Measurements from ENCODE around the gene GRIA1.

GRIA1 gene

GRCh38 chr5:153659039-153659736, 168.7 kb downstream of the GRIA1 start:
- no peak for TF ChIP-seq TCF12 (IDR thresholded peaks at IDR 0.05; ENCODE audit: low read depth)
- TF ChIP-seq USF1 (IDR thresholded peaks at IDR 0.05) = no peak
- no peak for TF ChIP-seq TAF1 (IDR thresholded peaks at IDR 0.05; ENCODE audit: low read depth)
- no peak for TF ChIP-seq CEBPB (IDR thresholded peaks at IDR 0.05)
- TF ChIP-seq, protein P1, sequence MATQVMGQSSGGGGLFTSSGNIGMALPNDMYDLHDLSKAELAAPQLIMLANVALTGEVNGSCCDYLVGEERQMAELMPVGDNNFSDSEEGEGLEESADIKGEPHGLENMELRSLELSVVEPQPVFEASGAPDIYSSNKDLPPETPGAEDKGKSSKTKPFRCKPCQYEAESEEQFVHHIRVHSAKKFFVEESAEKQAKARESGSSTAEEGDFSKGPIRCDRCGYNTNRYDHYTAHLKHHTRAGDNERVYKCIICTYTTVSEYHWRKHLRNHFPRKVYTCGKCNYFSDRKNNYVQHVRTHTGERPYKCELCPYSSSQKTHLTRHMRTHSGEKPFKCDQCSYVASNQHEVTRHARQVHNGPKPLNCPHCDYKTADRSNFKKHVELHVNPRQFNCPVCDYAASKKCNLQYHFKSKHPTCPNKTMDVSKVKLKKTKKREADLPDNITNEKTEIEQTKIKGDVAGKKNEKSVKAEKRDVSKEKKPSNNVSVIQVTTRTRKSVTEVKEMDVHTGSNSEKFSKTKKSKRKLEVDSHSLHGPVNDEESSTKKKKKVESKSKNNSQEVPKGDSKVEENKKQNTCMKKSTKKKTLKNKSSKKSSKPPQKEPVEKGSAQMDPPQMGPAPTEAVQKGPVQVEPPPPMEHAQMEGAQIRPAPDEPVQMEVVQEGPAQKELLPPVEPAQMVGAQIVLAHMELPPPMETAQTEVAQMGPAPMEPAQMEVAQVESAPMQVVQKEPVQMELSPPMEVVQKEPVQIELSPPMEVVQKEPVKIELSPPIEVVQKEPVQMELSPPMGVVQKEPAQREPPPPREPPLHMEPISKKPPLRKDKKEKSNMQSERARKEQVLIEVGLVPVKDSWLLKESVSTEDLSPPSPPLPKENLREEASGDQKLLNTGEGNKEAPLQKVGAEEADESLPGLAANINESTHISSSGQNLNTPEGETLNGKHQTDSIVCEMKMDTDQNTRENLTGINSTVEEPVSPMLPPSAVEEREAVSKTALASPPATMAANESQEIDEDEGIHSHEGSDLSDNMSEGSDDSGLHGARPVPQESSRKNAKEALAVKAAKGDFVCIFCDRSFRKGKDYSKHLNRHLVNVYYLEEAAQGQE (IDR thresholded peaks at IDR 0.05; ENCODE audit: low read depth) = no peak
- no peak for TF ChIP-seq ZBTB7A (IDR thresholded peaks at IDR 0.05; ENCODE audit: low read depth)
- no peak for TF ChIP-seq MAX (IDR thresholded peaks at IDR 0.05)
- no peak for TF ChIP-seq RAD21 (IDR thresholded peaks at IDR 0.05; ENCODE audit: low read depth)
- TF ChIP-seq CREB1 (IDR thresholded peaks at IDR 0.05; ENCODE audit: low read depth) = no peak
- TF ChIP-seq NFIC (IDR thresholded peaks at IDR 0.05) = no peak
- TF ChIP-seq EGR1 (IDR thresholded peaks at IDR 0.05) = no peak
- TF ChIP-seq YY1 (IDR thresholded peaks at IDR 0.05; ENCODE audit: low read depth) = no peak
- TF ChIP-seq FOXM1 (IDR thresholded peaks at IDR 0.05; ENCODE audit: borderline replicate concordance, low read depth) = no peak
- TF ChIP-seq EP300 (IDR thresholded peaks at IDR 0.05; ENCODE audit: borderline replicate concordance) = no peak

GRCh38 chr5:153660919-153661318, 170.4 kb downstream of the GRIA1 start:
- TF ChIP-seq NFIC (IDR thresholded peaks at IDR 0.05) (no peak), FOXM1 (IDR thresholded peaks at IDR 0.05; ENCODE audit: borderline replicate concordance, low read depth) (no peak), EP300 (IDR thresholded peaks at IDR 0.05; ENCODE audit: borderline replicate concordance) (no peak)

DNA sequence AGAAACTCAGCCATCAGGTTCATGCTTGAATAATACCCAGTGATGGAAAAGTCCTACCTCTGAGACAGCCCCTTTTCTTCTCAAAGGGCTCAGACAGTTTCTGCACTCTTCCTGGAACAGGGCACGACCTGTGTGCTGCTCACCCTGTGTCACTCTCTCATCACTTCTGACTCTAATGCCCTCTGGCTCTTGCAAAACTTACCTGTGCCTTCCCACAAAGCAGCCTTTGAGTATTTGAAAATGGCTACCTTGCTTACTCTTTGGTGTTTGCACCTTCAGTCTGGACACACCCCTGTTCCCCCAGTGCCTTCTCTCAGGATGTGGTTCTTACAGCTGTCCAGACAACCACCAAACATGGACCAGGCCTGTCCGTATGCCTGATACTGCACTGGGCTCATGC, 171.4 kb downstream of the GRIA1 start:
- TF ChIP-seq TEAD4 (IDR thresholded peaks at IDR 0.05) = no peak
- no peak for TF ChIP-seq FOXM1 (IDR thresholded peaks at IDR 0.05; ENCODE audit: borderline replicate concordance, low read depth)

DNA sequence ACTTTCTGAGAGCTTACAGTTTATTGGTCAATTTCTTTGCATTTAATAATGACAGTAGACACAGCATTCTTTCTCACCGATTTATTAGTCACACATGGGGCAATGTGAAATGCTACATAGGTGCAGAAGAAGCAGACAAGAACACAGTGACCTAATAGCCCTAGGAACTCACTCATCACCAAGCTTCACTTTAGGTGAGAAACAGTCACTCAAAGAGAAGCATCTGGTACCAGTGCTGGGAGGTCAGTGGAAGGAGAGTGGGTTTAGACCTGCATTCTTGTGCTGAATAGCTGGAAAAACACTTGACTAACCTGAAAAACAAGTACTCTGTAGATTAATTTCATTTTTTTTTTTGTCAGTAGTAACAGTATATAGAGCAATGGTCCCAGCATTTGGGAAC, 179.6 kb downstream of the GRIA1 start:
- TF ChIP-seq RAD21 (IDR thresholded peaks at IDR 0.05; ENCODE audit: low read depth) = no peak
- TF ChIP-seq EP300 (IDR thresholded peaks at IDR 0.05; ENCODE audit: borderline replicate concordance) = no peak
- TF ChIP-seq EGR1 (IDR thresholded peaks at IDR 0.05) = no peak
- TF ChIP-seq, protein P1 (IDR thresholded peaks at IDR 0.05; ENCODE audit: low read depth) = no peak

- TF ChIP-seq TCF12 (IDR thresholded peaks at IDR 0.05; ENCODE audit: low read depth) (no peak), CREB1 (IDR thresholded peaks at IDR 0.05; ENCODE audit: low read depth) (no peak), NFIC (IDR thresholded peaks at IDR 0.05) (no peak), YY1 (IDR thresholded peaks at IDR 0.05; ENCODE audit: low read depth) (no peak), RAD21 (IDR thresholded peaks at IDR 0.05; ENCODE audit: low read depth) (no peak), EGR1 (IDR thresholded peaks at IDR 0.05) (no peak), FOXM1 (IDR thresholded peaks at IDR 0.05; ENCODE audit: borderline replicate concordance, low read depth) (no peak), TAF1 (IDR thresholded peaks at IDR 0.05; ENCODE audit: low read depth) (no peak), ZBTB7A (IDR thresholded peaks at IDR 0.05; ENCODE audit: low read depth) (no peak), USF1 (IDR thresholded peaks at IDR 0.05) (no peak), EP300 (IDR thresholded peaks at IDR 0.05; ENCODE audit: borderline replicate concordance) (no peak), MAX (IDR thresholded peaks at IDR 0.05) (no peak), TEAD4 (IDR thresholded peaks at IDR 0.05) (no peak), CEBPB (IDR thresholded peaks at IDR 0.05) (no peak)
- TF ChIP-seq, protein P1 (IDR thresholded peaks at IDR 0.05; ENCODE audit: low read depth) = no peak
Observed at GRCh38 chr5:153671653-153672346, 181.3 kb downstream of the GRIA1 start.
